HG03025 (cell line): ENCODE measurements around the gene POLN.

ENCODE experiments used
- ATAC-seq: cut with Tn5 transposase; IDR thresholded peaks from one replicate; pipeline ENCODE4 v1.9.1; 2021; ENCODE audit warnings: mild to moderate bottlenecking, moderate library complexity; ENCODE audit not compliant: unreplicated experiment, low FRiP score

The POLN gene

GRCh38 chr4:2252530-2253091 lies 10.7 kb upstream of the POLN start:
- no peak for ATAC-seq

- no peak for ATAC-seq
These were observed 10.0 kb upstream of the POLN start for GRCh38 chr4:2251795-2252529.

- ATAC-seq: no peak
These were observed 9.3 kb upstream of the POLN start for GRCh38 chr4:2251073-2251794.

GRCh38 chr4:2250357-2251072 lies 8.6 kb upstream of the POLN start:
- no peak for ATAC-seq

GRCh38 chr4:2249526-2250356 lies 7.8 kb upstream of the POLN start:
- ATAC-seq: no peak

GRCh38 chr4:2248821-2249261 lies 6.9 kb upstream of the POLN start:
- ATAC-seq: no peak

- ATAC-seq: no peak
These were observed 6.3 kb upstream of the POLN start for GRCh38 chr4:2248044-2248780.

GRCh38 chr4:2247128-2248043 lies 5.5 kb upstream of the POLN start:
- ATAC-seq: no peak

GRCh38 chr4:2246384-2247127 lies 4.6 kb upstream of the POLN start:
- ATAC-seq: no peak

- ATAC-seq: no peak
These were observed 3.9 kb upstream of the POLN start for GRCh38 chr4:2245787-2246275.

- no peak for ATAC-seq
These were observed 3.3 kb upstream of the POLN start for GRCh38 chr4:2245057-2245786.

- no peak for ATAC-seq
These were observed 1.9 kb upstream of the POLN start for GRCh38 chr4:2243681-2244380.

GRCh38 chr4:2241003-2241402 lies 918 bp downstream of the POLN start:
- ATAC-seq: no peak

- no peak for ATAC-seq
These were observed 4.8 kb downstream of the POLN start for GRCh38 chr4:2236944-2237666.

- no peak for ATAC-seq
These were observed 10.8 kb downstream of the POLN start for GRCh38 chr4:2231082-2231481.

GRCh38 chr4:2226261-2226660 lies 15.7 kb downstream of the POLN start:
- ATAC-seq: no peak
